ENCODE measurements around the gene FGF16. TPM values are rescaled to one million over a fixed set of nuclear protein-coding genes. Genes with fewer than 3 reads are reported as not detected.
"Not testable (repeated sequence)": the region's sequence is repeated elsewhere in the genome, so short reads cannot be mapped to it uniquely, and the experiment has no call there.

Gene FGF16
- total RNA-seq: not detected

DNA sequence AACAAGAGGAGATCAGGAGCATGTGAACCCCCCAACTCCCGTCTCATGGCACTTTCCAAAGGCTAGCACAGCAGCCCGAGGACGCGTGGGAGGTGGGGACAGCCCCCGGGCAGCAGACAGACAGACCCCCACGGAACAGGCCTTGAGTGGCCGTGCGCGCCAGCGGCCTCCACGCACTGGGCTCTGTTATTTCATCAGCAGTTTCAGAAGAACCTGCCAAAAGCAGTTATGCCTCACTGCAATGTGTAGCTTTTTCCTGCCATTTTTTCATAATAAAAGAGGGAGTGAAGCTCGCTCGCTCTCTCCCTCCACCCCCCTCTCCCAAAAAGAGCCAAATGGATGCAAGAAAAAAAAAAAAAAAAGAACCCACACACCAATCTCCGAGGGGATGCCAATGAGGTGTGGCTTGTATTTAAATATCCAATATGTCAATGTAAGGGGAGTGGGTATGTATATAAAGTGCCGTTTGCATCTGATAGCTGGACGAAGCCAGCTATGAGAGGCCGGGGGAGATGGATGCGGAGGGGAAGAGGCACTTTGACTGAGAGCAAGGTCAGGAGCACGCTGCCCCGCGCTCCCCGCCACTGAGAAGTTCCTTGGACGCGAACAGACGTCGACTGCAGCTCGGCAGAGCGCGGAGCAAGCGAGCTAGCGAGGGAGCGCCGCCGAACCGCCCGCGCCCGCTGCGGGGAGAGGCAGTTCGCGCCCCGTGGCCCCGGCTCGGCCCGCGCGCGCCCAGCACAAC, at the start of gene FGF16:
FGF16 (plus strand) TSS at position 482 of the 745 bp plus-strand sequence. CDS start 286 bp downstream, outside the sequence.
- WGBS, 2 donors (ENCODE audit: low coverage in 1 of 2): 55% methylated on average over 29 of the region's 48 CpGs; no CpG with 5 or more reads in 1 of the 2 donors
- no peak for DNase-seq
- Histone ChIP-seq H3K4me3 (peak within 1 kb of the TSS in 3 of 4 donors; percentile 13 to 35 (median 22)), H3K27ac (no peak within 1 kb of the TSS), H3K9me3 (no peaks in the 10 kb centered on the region), H3K36me3 (no peaks in the 10 kb centered on the region), H3K27me3 (no peaks in the 10 kb centered on the region), H3K4me1 (peaks cover 0 to 5% (median 0%) of the 10 kb centered on the region in 4 donors)
- in situ Hi-C loops (cut with MboI; ENCODE audit: low pct_ligation_motif_present in 1 of 4, low pct_unique_long_range_greater_than_20kb in 1 of 4, low sequenced_read_pairs in 3 of 4) (no loop called here), intact Hi-C loops (cut with DNase I; ENCODE audit: low total_unique reads) (no loop called here)
- TF ChIP-seq, protein P1, sequence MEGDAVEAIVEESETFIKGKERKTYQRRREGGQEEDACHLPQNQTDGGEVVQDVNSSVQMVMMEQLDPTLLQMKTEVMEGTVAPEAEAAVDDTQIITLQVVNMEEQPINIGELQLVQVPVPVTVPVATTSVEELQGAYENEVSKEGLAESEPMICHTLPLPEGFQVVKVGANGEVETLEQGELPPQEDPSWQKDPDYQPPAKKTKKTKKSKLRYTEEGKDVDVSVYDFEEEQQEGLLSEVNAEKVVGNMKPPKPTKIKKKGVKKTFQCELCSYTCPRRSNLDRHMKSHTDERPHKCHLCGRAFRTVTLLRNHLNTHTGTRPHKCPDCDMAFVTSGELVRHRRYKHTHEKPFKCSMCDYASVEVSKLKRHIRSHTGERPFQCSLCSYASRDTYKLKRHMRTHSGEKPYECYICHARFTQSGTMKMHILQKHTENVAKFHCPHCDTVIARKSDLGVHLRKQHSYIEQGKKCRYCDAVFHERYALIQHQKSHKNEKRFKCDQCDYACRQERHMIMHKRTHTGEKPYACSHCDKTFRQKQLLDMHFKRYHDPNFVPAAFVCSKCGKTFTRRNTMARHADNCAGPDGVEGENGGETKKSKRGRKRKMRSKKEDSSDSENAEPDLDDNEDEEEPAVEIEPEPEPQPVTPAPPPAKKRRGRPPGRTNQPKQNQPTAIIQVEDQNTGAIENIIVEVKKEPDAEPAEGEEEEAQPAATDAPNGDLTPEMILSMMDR (IDR thresholded peaks at IDR 0.05): no peak
- no peak for TF ChIP-seq POLR2A (IDR thresholded peaks at IDR 0.05)
- TF ChIP-seq POLR2AphosphoS5 (IDR thresholded peaks at IDR 0.05): no peak
- TF ChIP-seq EP300 (IDR thresholded peaks at IDR 0.05; ENCODE audit: low read depth): no peak

DNA sequence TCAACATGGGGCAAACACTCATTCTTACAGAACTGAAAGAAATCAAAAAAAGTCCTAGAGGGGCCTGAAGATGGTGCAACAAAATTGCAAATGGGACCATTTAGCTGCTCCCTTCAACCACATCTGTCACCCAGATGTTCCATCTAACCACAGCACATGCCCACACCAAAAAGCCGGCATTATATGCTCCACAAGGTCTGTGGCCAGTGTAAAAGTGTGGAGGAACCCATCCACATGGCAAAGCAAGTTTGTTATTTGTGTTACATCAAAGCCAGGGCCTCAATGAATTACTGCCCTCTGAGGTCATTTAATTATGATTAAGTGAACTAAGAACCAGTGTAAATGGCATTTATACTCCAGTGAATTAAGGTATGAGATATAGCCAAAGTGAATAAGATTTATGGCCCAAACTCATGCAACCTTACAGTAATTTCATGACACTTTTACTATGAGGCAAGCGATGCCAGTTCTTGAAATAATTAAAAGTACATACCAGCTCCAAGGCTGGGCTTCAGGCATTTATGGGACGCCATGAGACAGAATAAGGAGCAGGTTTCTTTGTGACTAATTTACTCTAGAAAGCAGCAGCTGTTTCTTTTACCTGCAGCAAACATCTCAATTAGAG, 48.7 kb upstream of the FGF16 start:
- 59% methylated on average over 3 of the region's 3 CpGs; no CpG with 5 or more reads in 1 of the 2 donors for WGBS, 2 donors (ENCODE audit: low coverage in 1 of 2)
- H3K27ac ChIP-seq: no peak overlapping the region
- no peak for DNase-seq
- intact Hi-C loops (cut with DNase I; ENCODE audit: low total_unique reads): no loop called here
- TF ChIP-seq POLR2A (IDR thresholded peaks at IDR 0.05) (no peak), EP300 (IDR thresholded peaks at IDR 0.05; ENCODE audit: low read depth) (no peak), POLR2AphosphoS5 (IDR thresholded peaks at IDR 0.05) (no peak)
- TF ChIP-seq, protein P1 (IDR thresholded peaks at IDR 0.05): no peak
- in situ Hi-C loops (cut with MboI; ENCODE audit: low pct_ligation_motif_present in 1 of 4, low pct_unique_long_range_greater_than_20kb in 1 of 4, low sequenced_read_pairs in 3 of 4): no loop called here
- H3K4me3 ChIP-seq: no peak overlapping the region
- H3K36me3 ChIP-seq: no peaks in the 10 kb centered on the region
- H3K9me3 ChIP-seq: no peaks in the 10 kb centered on the region
- H3K4me1 ChIP-seq: no peaks in the 10 kb centered on the region
- no peaks in the 10 kb centered on the region for H3K27me3 ChIP-seq

DNA sequence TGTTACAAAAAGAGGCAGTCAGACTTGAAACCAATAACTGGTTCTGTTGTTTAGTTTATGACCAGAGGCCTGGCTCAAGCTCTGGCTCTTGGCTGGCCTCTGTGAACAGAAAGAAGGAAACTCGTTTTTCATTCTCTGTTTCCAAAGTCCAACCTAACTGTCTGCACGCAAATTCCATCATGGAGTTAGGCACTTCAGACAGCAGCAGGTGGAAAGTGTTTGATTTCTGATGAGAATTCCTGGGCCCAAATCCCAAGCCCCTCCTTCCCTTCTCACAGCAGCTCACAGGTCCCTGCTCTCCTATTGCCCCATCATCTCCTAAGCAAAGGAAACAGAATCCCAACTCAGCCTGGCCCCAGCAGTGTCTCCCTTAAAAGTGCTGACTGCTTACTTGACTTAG, 42.8 kb upstream of the FGF16 start:
- Histone ChIP-seq H3K4me3 (no peak overlapping the region), H3K4me1 (no peaks in the 10 kb centered on the region)
- in situ Hi-C loops (cut with MboI; ENCODE audit: low pct_ligation_motif_present in 1 of 4, low pct_unique_long_range_greater_than_20kb in 1 of 4, low sequenced_read_pairs in 3 of 4): no loop called here

DNA sequence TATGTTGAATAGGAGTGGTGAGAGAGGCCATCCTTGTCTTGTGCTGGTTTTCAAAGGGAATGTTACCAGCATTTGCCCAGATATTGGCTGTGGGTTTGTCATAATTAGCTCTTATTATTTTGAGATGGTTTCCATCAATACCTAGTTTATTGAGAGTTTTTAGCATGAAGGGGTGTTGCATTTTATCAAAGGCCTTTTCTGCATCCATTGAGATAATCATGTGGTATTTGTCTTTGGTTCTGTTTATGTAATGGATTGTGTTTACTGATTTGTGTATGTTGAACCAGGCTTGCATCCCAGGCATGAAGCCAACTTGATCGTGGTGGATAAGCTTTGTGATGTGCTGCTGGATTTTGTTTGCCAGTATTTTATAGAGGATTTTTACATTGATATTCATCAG, 39.4 kb upstream of the FGF16 start:
- H3K4me1 ChIP-seq; H3K27ac ChIP-seq; H3K9me3 ChIP-seq; DNase-seq; intact Hi-C loops (cut with DNase I; ENCODE audit: low total_unique reads); H3K27me3 ChIP-seq; in situ Hi-C loops (cut with MboI; ENCODE audit: low pct_ligation_motif_present in 1 of 4, low pct_unique_long_range_greater_than_20kb in 1 of 4, low sequenced_read_pairs in 3 of 4); H3K36me3 ChIP-seq; H3K4me3 ChIP-seq: not testable (repeated sequence)
- WGBS, 2 donors (ENCODE audit: low coverage in 1 of 2): 31% methylated on average over 1 of the region's 1 CpG; no CpG with 5 or more reads in 1 of the 2 donors

More for the DNA sequence above, 42.8 kb upstream of the FGF16 start:
- 24% methylated on average over 2 of the region's 2 CpGs; no CpG with 5 or more reads in 1 of the 2 donors for WGBS, 2 donors (ENCODE audit: low coverage in 1 of 2)
- H3K36me3 ChIP-seq: no peaks in the 10 kb centered on the region
- H3K27me3 ChIP-seq: no peaks in the 10 kb centered on the region
- DNase-seq: no peak
- no peak overlapping the region for H3K27ac ChIP-seq
- intact Hi-C loops (cut with DNase I; ENCODE audit: low total_unique reads): no loop called here
- TF ChIP-seq POLR2A (IDR thresholded peaks at IDR 0.05) (no peak), EP300 (IDR thresholded peaks at IDR 0.05; ENCODE audit: low read depth) (no peak), POLR2AphosphoS5 (IDR thresholded peaks at IDR 0.05) (no peak)
- TF ChIP-seq, protein P1 (IDR thresholded peaks at IDR 0.05): no peak
- H3K9me3 ChIP-seq: no peaks in the 10 kb centered on the region

Measured in transverse colon (tissue), 4 donors.